Liver (tissue), 3 donors: ENCODE results near the gene CST7.

Source experiments
- EGR1 ChIP-seq, 2 donors: IDR thresholded peaks; 2 replicates each; pipeline ENCODE4 v1.6.1; 2016 to 2018; ENCODE audit warnings: antibody characterized with exemption in 2 of 2, low read depth in 2 of 2
- FOXA1 ChIP-seq: IDR thresholded peaks from 2 replicates; pipeline ENCODE4 v1.6.1; 2016; ENCODE audit warnings: antibody characterized with exemption
- GABPA ChIP-seq, 2 donors: IDR thresholded peaks in 1 of 2; conservative IDR thresholded peaks in 1 of 2; 2 replicates each; pipeline ENCODE4 v1.6.1; 2016; ENCODE audit warnings: antibody characterized with exemption in 2 of 2, mild to moderate bottlenecking in 1 of 2, moderate library complexity in 1 of 2
- JUND ChIP-seq, 2 donors: IDR thresholded peaks; 2 replicates each; pipeline ENCODE4 v1.6.1; 2016; ENCODE audit warnings: antibody characterized with exemption in 2 of 2
- RAD21 ChIP-seq, 2 donors: IDR thresholded peaks; 2 replicates each; pipeline ENCODE4 v1.6.1; 2016; ENCODE audit warnings: antibody characterized with exemption in 2 of 2, mild to moderate bottlenecking in 2 of 2
- RXRA ChIP-seq, 2 donors: IDR thresholded peaks; 2 replicates each; pipeline ENCODE4 v1.6.1; 2017 to 2018; ENCODE audit warnings: antibody characterized with exemption in 2 of 2, mild to moderate bottlenecking in 1 of 2
- SP1 ChIP-seq: IDR thresholded peaks from 2 replicates; pipeline ENCODE4 v1.6.1; 2018; ENCODE audit warnings: antibody characterized with exemption, mild to moderate bottlenecking
- TAF1 ChIP-seq: conservative IDR thresholded peaks from 2 replicates; pipeline ENCODE4 v1.6.1; 2016; ENCODE audit warnings: antibody characterized with exemption, mild to moderate bottlenecking
- YY1 ChIP-seq: IDR thresholded peaks from 2 replicates; pipeline ENCODE4 v1.6.1; 2016; ENCODE audit warnings: antibody characterized with exemption, mild to moderate bottlenecking
- TF ChIP-seq, protein P1 (sequence below): fragments of 150-350 bp; IDR thresholded peaks from 2 replicates; pipeline ENCODE4 v1.5.1; 2017; ENCODE audit warnings: improper control_type of control experiment, low read depth, low read length; ENCODE audit not compliant: missing input control
- TF ChIP-seq, protein P2 (sequence below): IDR thresholded peaks from 2 replicates; pipeline ENCODE4 v1.6.1; 2016; ENCODE audit warnings: antibody characterized with exemption
- TF ChIP-seq, protein P3 (sequence below): IDR thresholded peaks from 2 replicates; pipeline ENCODE4 v1.6.1; 2016; ENCODE audit warnings: antibody characterized with exemption
- TF ChIP-seq, protein P4 (sequence below): IDR thresholded peaks from 2 replicates; pipeline ENCODE4 v1.6.1; 2016; ENCODE audit warnings: antibody characterized with exemption, mild to moderate bottlenecking
- donor health status: healthy.
- donor health status: healthy.

DNA sequence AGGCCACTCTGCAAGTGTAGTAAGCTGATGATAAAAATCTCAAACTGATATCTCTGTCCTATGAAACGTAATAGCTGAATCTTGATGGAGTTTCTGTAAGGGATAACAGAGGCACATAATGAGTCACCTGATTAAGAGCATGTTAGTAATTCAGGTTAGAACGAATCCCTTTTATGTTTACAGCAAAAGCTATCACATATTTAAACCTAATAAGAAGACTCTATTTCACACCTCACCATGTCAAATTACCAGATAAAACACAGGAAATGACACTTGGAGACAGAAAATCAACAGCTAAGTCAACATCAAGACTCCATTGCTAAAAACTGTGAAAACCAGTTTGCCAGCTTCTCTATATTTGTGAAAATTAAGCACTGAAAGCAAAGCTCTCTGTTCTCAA is 11.8 kb downstream of the CST7 start:
- TF ChIP-seq, protein P1, sequence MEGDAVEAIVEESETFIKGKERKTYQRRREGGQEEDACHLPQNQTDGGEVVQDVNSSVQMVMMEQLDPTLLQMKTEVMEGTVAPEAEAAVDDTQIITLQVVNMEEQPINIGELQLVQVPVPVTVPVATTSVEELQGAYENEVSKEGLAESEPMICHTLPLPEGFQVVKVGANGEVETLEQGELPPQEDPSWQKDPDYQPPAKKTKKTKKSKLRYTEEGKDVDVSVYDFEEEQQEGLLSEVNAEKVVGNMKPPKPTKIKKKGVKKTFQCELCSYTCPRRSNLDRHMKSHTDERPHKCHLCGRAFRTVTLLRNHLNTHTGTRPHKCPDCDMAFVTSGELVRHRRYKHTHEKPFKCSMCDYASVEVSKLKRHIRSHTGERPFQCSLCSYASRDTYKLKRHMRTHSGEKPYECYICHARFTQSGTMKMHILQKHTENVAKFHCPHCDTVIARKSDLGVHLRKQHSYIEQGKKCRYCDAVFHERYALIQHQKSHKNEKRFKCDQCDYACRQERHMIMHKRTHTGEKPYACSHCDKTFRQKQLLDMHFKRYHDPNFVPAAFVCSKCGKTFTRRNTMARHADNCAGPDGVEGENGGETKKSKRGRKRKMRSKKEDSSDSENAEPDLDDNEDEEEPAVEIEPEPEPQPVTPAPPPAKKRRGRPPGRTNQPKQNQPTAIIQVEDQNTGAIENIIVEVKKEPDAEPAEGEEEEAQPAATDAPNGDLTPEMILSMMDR: no peak
- TF ChIP-seq, protein P2, sequence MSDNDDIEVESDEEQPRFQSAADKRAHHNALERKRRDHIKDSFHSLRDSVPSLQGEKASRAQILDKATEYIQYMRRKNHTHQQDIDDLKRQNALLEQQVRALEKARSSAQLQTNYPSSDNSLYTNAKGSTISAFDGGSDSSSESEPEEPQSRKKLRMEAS: no peak
- TF ChIP-seq, protein P3, sequence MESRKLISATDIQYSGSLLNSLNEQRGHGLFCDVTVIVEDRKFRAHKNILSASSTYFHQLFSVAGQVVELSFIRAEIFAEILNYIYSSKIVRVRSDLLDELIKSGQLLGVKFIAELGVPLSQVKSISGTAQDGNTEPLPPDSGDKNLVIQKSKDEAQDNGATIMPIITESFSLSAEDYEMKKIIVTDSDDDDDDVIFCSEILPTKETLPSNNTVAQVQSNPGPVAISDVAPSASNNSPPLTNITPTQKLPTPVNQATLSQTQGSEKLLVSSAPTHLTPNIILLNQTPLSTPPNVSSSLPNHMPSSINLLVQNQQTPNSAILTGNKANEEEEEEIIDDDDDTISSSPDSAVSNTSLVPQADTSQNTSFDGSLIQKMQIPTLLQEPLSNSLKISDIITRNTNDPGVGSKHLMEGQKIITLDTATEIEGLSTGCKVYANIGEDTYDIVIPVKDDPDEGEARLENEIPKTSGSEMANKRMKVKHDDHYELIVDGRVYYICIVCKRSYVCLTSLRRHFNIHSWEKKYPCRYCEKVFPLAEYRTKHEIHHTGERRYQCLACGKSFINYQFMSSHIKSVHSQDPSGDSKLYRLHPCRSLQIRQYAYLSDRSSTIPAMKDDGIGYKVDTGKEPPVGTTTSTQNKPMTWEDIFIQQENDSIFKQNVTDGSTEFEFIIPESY: no peak
- TF ChIP-seq TAF1 (no peak), SP1 (no peak), FOXA1 (no peak), RXRA (IDR thresholded peaks at IDR 0.05) (no peak), YY1 (no peak), RAD21 (IDR thresholded peaks at IDR 0.05) (no peak), EGR1 (IDR thresholded peaks at IDR 0.05; ENCODE audit: low read depth in 2 of 2) (no peak), JUND (IDR thresholded peaks at IDR 0.05) (no peak), GABPA (IDR thresholded peaks at IDR 0.05 in 1 of 2, conservative IDR thresholded peaks at IDR 0.05 in 1 of 2) (no peak)
- TF ChIP-seq, protein P4, sequence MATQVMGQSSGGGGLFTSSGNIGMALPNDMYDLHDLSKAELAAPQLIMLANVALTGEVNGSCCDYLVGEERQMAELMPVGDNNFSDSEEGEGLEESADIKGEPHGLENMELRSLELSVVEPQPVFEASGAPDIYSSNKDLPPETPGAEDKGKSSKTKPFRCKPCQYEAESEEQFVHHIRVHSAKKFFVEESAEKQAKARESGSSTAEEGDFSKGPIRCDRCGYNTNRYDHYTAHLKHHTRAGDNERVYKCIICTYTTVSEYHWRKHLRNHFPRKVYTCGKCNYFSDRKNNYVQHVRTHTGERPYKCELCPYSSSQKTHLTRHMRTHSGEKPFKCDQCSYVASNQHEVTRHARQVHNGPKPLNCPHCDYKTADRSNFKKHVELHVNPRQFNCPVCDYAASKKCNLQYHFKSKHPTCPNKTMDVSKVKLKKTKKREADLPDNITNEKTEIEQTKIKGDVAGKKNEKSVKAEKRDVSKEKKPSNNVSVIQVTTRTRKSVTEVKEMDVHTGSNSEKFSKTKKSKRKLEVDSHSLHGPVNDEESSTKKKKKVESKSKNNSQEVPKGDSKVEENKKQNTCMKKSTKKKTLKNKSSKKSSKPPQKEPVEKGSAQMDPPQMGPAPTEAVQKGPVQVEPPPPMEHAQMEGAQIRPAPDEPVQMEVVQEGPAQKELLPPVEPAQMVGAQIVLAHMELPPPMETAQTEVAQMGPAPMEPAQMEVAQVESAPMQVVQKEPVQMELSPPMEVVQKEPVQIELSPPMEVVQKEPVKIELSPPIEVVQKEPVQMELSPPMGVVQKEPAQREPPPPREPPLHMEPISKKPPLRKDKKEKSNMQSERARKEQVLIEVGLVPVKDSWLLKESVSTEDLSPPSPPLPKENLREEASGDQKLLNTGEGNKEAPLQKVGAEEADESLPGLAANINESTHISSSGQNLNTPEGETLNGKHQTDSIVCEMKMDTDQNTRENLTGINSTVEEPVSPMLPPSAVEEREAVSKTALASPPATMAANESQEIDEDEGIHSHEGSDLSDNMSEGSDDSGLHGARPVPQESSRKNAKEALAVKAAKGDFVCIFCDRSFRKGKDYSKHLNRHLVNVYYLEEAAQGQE: no peak
